HG02763 (cell line): ENCODE data around the gene MAP2.
"Not testable (repeated sequence)": the region's sequence is repeated elsewhere in the genome, so short reads cannot be mapped to it uniquely, and the experiment has no call there.

Source experiments
- ATAC-seq: cut with Tn5 transposase; IDR thresholded peaks from one replicate; pipeline ENCODE4 v1.9.1; 2021; ENCODE audit warnings: mild to moderate bottlenecking, moderate library complexity; ENCODE audit not compliant: unreplicated experiment

Gene MAP2

DNA sequence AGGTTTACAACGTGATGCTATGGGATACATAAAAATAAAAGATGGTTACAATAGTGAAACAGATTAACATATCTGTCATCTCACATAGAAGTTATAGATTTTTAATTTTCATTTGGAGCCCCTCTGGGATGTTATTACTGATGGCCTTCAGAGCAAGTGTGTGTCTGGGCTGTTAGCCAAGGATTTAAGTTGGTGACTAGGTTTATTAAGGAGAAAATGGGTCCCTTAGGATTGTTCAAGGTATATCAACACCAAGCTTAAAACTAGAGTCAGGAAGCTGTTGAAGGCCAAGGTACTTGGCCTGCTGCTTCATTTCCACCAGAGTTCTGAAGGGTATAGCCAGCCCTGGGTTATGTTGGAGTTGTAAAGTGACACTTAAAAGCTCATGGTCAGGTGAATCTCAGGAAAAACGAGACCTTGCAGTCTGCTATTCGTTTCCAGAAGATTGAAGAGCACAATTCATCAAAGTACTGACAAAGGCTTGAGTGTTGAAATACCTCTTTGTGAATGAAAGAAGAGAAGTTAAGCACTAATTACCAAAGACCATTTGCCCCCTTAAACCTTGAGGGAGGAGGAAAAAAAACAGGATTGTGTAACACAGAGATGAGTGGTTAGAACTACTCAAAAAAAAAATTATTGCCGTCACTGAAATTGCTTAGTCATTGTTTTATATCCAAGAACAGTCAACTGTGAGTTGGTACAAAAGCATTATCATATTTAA lies 48.4 kb downstream of the MAP2 start:
- ATAC-seq: no peak

DNA sequence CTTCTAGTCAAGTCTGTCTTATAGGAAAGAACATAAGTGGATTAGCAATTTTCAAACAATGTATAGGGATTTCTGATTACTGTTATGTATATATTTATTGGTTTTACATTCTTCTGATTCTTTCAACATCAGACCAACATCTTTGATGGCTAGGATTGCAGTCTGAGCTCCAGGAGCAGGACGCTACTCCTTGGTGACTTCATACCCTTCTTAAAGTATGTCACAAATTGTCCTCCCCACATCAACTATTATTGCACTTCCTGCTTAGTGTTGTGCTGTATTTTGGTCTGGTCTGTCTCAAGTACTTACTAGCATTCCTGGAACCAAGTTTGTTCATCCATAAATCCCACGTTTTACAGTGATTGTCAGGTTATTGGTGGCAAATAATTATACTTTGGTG lies 49.0 kb downstream of the MAP2 start:
- ATAC-seq: no peak

DNA sequence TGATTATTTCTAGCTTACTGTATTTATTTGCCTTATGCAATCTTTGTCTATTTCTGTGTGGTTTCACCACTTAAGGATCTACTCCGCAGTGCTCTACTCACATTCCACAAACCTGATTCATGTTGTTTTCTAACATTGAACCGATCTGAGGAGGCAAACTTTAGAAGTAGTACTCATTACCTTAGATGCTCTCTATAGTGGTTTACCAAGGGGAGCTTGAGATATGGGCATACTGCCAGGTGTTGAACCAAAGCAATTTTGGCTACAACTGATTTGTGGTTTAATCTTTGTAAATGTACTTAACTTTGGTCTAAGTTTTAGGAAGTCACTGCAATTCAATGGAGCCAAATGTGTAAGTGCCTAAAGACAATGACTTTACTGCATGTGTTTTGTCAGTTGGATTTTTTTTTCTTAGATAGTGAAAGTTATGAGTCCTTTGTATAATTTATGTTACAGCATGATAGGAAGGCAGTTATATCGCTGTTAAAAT lies 50.1 kb downstream of the MAP2 start:
- no peak for ATAC-seq

DNA sequence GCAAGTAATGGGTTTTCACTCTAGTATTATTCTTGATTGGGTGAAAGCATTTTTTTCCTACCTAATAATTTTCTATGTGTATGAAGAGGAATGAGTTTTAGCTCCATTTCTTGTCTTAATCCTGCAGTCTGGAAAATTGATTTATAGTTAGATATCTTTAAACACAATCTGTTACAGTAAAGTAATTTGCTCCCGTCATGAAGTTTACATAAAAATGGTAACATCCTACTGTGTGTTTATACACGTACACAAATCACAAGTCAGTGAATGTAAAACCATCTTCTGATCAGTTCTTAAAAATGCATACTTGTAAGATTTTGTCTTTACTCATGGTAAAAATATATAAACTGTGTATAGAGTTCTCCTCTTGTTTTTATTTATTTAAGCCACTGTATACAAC lies 51.1 kb downstream of the MAP2 start:
- no peak for ATAC-seq

DNA sequence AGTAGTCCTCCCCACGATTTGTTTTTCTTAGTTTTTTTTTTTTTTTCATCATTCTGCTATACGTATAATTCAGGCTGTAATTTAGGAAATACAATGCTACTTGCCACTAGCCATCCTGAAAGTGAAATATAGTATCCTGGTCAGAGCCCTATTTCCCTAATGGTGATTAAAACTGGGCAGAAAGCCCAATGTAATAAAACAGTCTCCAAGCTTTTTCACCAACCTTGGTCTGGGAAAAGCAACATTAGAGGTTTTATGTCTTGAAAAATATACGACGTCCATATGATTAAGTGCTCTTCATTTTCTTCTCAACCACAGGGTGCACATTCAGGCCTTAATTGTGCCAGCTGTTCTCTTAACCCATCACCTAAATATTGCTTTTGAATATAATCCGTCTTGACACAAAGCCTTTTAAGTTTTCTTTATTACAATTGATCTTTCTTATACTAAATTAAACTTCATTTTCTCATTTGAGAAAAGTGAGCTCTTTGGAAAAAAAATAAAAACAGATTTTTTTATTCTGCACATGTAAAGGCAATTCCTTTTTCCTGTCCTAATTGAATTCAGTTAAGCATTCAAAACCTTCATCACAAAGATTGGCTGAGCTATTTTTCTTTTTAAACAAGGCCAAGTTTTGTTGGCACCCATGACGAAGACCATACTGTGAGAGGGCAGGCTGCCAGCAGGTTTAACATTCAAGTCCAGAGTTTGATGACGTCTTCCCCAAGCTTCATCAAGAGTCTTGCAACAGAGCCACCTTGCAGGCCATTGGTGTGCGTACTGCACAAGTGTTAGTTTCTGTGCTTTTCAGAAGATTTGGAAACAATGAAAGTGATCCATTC lies 52.7 kb downstream of the MAP2 start:
- no peak for ATAC-seq

DNA sequence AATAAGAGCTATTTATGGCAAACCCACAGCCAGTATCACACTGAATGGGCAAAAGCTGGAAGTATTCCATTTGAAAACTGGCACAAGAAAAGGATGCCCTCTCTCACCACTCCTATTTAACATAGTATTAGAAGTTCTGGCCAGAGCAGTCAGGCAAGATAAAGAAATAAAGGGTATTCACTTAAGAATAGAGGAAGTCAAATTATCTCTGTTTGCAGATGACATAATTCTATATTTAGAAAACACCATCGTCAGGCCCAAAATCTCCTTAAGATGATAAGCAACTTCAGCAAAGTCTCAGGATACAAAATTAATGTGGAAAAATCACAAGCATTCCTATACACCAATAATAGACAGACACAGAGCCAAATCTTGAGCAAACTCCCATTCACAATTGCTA lies 68.4 kb downstream of the MAP2 start:
- ATAC-seq: not testable (repeated sequence)

DNA sequence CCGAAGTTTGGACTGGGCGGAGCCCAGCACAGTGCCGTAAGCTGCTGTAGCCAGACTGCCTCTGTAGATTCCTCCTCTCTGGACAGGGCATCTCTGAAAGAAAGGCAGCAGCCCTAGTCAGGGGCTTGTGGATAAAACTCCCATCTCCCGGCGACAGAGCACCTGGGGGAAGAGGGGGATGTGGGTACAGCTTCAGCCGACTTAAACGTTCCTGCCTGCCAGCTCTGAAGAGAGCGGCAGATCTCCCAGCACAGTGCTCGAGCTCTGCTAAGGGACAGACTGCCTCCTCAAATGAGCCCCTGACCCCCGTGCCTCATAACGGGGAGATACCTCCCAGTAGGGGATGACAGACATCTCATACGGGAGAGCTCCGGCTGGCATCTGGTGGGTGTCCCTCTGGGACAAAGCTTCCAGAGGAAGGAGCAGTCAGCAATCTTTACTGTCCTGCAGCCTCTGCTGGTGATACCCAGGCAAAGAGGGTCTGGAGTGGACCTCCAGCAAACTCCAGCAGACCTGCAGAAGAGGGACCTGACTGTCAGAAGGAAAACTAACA lies 71.3 kb downstream of the MAP2 start:
- ATAC-seq: not testable (repeated sequence)

DNA sequence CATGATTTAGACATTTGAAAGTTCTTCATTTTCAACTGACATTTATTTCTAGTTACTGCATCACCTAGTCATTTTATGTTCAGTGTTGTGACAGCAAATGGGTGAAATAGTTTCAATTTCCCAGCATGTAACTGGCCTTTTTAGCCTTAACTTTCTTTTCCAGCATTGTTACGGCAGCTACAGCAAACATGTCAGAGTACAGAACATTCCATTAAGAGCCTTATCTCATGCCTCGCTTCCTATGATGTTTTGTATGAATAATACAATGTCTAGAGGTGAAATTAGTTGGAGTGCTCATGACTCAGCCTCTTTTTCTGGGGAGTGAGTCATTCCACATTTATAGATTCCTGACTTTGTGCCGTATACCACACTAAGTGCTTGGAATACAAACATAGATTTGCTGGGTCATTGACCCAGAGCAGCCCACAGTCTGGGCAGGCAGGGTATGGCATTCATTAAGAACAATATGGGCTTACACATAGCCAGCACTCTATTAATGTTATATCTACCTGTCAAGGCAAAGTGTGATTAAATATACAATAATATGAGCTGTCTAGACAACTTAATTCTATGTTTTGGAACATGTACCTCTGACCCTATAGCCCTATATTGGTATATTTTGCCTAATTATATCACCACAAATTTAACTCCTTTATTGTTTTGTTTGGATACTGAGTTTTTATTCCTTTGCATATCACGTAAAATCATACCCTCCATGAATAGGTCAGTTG lies 72.2 kb downstream of the MAP2 start:
- ATAC-seq: no peak

DNA sequence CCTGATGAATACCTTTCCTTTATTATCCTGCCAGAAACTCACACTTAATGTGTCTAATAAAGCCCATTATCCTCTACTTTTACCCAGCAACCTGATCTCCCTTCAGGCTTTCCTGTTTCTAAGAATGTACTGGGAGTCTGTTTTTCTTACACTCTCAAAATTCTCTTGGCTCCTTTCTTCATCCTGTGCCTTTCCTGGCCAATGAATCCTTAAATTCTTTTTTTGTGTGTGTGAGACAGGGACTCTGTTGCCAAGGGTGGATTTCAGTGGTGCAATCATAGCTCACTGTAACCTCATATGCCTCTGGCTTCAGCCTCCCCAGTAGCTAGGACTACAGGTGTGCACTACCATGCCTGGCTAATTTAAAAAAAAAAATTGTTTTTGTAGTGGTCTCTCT lies 72.7 kb downstream of the MAP2 start:
- ATAC-seq: no peak

DNA sequence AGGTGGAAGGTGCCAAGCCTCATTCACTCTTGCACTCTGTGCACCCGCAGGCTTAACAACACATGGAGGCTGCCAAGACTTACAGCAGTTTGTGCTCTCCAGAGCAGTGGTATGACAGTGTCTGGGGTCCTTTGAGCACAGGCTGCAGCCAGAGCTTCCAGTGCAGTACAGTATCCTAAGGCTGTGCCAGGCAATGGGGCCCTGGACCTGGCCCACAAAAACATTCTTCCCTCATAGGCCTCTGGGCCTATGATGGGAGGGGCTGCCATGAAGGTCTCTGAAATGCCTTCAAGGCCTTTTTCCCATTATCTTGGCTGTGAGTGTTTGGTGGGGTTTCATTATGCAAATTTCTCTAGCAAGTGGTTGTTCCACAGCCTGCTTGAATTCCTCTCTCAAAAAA lies 74.8 kb downstream of the MAP2 start:
- no peak for ATAC-seq

DNA sequence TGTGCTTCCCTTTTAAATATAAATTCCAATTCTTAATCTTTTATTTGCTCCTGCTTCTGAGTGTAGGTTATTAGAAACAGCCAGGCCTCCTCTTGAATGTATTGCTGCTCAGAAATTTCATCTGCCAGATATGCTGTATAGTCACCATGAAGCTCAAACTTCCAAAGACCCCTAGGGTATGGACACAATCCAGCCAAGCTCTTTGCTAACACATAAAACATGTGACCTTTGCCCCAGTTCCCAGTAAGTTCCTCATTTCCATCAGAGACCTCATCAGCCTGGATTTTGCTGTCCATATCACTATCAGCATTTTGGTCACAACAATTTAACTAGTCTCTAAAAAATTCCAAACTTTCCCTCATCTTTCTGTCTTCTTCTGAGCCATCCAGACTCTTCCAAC lies 75.2 kb downstream of the MAP2 start:
- ATAC-seq: no peak

DNA sequence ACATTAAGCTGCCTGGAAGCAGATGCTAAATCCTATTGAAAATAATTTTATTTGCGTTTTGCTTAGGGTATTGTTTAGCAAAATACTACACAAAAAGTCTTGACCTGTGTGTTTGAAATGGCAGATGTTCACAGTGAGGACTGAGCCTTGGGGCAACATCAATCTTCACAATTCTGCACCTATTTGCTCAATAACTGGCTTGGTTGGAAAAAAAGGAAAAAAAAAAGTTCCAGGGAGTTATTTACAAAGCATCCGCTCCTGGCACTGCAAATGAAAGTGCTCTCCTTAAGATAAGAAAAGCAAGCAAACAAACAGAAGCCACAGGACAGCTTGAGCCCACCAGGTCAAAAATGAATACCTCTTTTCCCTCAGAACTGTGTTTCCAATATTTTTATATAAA lies 77.7 kb downstream of the MAP2 start:
- ATAC-seq: no peak

DNA sequence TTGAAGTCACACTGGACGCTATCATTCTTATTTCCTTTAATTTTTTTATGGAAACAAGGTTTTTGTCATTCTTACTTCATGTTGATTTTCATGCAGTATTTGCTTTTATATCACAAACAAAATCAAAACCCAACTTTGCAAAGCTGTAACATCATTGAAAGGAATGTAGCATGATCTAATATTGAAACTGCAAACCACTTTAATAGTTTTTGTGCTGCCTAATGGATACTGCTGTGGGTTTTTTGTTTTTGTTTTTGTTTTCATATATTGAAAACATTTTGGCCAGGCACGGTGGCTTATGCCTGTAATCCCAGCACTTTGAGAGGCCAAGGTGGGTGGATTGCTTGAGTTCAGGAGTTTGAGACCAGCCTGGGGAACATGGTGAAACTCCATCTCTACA lies 81.6 kb downstream of the MAP2 start:
- no peak for ATAC-seq

DNA sequence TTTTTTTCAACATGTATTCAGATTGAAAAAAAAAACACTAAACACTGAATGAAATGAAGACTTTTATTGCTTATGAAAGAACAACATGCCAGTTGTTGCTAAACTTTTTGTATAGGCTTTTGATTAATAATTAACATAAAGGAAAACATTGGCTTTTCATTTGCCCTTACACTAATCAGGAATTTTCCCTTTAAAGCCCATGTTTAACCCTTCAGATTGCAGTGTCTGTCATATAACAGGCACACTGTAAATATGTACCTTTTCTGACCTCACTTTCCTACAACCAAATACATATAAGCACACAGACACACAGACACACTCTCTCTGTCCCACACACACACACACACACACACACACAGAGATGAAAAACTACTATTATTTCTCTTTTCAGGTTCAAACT lies 84.4 kb downstream of the MAP2 start:
- no peak for ATAC-seq

DNA sequence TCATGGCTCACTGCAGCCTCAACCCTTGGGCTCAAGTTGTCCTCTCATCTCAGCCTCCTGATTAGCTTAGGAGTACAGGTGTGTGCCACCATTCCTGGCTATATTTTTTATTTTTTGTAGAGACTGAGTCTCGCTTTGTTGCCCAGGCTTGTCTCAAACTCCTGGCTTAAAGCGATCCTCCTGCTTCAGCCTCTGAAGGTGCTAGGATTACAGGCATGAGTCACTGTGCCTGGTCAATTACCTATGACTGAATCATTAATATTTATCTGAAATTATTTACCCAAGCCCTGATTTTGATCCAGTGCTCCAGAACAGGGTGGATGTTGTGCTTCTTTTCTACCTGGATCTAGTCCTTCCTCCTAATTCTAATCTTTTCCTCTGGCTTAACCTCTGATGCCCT lies 87.8 kb downstream of the MAP2 start:
- no peak for ATAC-seq

DNA sequence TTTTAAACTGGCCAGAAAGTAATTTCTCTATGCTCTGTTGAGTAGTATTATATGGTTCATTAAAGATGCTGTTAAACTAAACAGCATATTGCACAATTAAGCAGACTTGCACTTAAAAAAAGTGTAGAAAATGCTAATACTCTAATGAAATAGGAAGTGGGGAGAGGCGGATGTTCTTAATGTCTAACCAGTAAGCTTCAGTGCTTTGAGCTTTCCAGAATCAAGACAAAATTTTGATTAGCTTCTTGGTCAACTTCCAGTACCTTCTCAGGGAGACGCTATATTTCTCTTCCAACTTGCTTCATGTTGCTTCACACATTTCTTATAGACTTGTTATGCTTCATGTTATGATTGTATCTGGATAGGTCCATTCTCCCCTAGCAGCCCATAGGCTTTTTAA lies 89.1 kb downstream of the MAP2 start:
- ATAC-seq: no peak

DNA sequence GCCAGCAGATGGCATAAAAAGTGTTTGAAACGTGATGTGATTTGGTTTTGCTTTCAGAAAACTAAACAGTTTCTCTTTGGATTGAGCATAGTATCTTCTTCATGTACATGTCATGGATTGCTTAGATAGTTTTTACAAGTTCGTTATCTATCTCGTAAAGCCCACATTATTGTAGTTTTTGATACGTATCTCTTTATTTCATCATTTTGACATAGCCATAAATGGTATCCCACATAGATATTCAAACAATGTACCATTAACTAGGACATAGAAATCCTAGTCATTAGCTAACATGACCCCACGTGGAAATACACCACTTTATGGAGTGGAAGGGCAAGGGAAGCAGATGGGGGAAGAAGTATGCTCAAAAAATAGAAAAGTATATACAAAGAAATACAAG lies 93.6 kb downstream of the MAP2 start:
- no peak for ATAC-seq

DNA sequence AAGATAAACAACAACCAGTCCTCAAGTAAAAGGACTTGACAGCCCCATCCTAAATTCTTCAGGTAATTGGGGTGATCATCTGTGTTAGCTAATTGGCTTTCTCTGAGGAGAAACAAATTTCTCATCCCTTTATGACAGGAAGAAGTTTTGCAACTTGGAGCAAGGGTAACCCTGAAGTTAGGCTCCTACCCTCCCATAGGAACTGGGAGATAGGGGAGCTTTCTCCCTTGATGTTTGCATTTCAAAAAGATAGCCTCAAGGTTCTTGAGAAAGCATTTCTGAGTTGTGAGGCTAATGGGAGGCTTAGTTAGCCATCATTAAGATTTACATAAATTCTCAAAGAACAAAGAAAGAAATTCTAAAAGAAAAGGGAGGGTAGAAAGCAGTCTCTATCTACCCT lies 95.4 kb downstream of the MAP2 start:
- ATAC-seq: no peak

DNA sequence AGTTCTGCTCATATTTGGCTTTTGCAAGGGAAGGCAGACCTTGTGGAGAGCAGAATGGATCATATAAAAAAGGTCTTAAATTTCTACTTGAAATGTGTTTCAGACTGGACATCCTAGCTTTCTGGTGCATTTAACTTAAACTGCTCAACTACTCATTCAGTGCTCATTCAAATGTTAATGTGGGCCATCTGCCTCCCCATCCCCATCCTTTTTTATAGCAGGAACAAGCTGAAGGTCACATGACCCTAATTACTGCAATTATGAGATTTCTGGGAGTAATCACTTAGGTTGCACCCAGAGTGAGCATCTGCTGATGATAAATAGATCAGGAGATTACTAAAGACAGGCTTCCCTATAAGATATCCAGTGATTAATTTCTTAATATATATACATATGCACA lies 96.1 kb downstream of the MAP2 start:
- ATAC-seq: no peak

DNA sequence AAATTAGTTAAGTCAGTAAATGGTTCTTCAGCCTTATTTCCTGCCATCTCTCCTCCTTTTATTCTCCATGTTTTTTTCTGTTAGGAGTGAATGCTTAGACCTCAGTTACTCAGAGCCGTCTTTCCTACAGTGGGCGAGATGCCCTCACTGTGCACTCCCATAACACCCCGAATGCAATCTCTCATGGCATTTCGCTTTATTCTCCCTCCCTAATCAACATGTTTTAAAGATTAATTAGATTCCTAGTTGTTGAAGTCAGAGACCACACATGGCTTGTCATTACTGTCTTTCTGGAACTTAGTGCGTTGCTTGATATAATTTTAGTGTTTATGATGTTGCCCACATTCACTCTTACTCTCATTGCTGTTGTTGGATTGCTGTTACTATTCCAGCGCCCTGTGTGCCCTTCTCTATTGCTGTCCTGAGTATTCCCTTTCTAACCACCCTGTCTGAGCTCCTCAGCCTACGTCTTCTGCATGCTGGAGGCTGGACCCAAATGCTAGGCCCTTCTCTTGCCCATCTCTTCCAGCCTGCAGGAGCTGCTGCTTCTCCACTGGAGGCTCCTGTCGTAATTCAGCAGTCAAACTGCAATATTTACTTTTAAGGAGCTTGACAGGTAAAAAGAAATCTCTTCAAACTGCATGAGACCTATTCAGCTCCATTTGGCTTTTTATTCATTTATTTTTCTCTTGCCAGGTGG lies 99.3 kb downstream of the MAP2 start:
- no peak for ATAC-seq

DNA sequence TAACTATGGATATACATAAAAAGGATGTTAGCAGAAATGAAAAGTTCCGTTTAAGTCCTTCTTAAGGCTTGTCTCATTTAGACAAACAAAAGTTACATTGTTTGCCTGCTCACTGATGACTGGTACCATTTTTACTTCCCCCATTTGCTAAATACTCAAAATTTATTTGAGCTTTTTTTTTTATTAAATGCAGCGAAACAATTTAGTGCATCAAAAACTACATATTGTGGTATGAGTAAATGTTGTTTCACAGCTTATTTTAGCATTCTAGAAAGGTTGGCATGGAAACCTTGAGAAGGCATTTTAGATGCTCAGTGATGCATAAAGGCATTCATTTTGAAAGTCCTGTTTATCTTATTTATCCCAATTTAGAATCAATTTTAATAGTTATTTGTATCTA lies 100.0 kb downstream of the MAP2 start:
- ATAC-seq: peak; percentile 46
